ENCODE data around the gene PCDHB7.
"Not testable (repeated sequence)": the region's sequence is repeated elsewhere in the genome, so short reads cannot be mapped to it uniquely, and the experiment has no call there.

Gene PCDHB7

GRCh38 chr5:141201126-141201525, 28.7 kb downstream of the PCDHB7 start:
- H3K27me3 ChIP-seq (ENCODE audit: control insufficient read depth, insufficient read depth, low read length); H3K36me3 ChIP-seq (ENCODE audit: control insufficient read depth, insufficient read depth, low read length); H3K27ac ChIP-seq (ENCODE audit: low read length); DNase-seq (ENCODE audit: low read depth, low spot score); H3K4me3 ChIP-seq (ENCODE audit: low read length); H3K4me1 ChIP-seq (ENCODE audit: control insufficient read depth, insufficient read depth, low read length); H3K9me3 ChIP-seq (ENCODE audit: control insufficient read depth, insufficient read depth, low read length): not testable (repeated sequence)
- no CpG with 5 or more reads among the region's 38 CpGs for WGBS (ENCODE audit: insufficient coverage, insufficient read length)

GRCh38 chr5:141201646-141202045, 29.2 kb downstream of the PCDHB7 start:
- H3K27me3 ChIP-seq (ENCODE audit: control insufficient read depth, insufficient read depth, low read length); DNase-seq (ENCODE audit: low read depth, low spot score); H3K4me1 ChIP-seq (ENCODE audit: control insufficient read depth, insufficient read depth, low read length); H3K9me3 ChIP-seq (ENCODE audit: control insufficient read depth, insufficient read depth, low read length); H3K36me3 ChIP-seq (ENCODE audit: control insufficient read depth, insufficient read depth, low read length); H3K27ac ChIP-seq (ENCODE audit: low read length); H3K4me3 ChIP-seq (ENCODE audit: low read length): not testable (repeated sequence)
- no CpG with 5 or more reads among the region's 35 CpGs for WGBS (ENCODE audit: insufficient coverage, insufficient read length)

GRCh38 chr5:141208478-141208877, 36.0 kb downstream of the PCDHB7 start, which contains the start of gene PCDHB12:
Gene PCDHB12, plus strand, starts transcription at chr5:141208719. Its CDS starts 189 bp downstream, at chr5:141208908.
- H3K4me1 ChIP-seq (ENCODE audit: control insufficient read depth, insufficient read depth, low read length): no peaks in the 10 kb centered on the region
- no peak within 1 kb of the TSS for H3K27ac ChIP-seq (ENCODE audit: low read length)
- WGBS (ENCODE audit: insufficient coverage, insufficient read length): no CpG with 5 or more reads among the region's 11 CpGs
- no peaks in the 10 kb centered on the region for H3K27me3 ChIP-seq (ENCODE audit: control insufficient read depth, insufficient read depth, low read length)
- DNase-seq (ENCODE audit: low read depth, low spot score): no peak
- H3K9me3 ChIP-seq (ENCODE audit: control insufficient read depth, insufficient read depth, low read length): no peaks in the 10 kb centered on the region
- H3K4me3 ChIP-seq (ENCODE audit: low read length): no peak within 1 kb of the TSS
- no peaks in the 10 kb centered on the region for H3K36me3 ChIP-seq (ENCODE audit: control insufficient read depth, insufficient read depth, low read length)

GRCh38 chr5:141210281-141210680, 37.8 kb downstream of the PCDHB7 start:
- DNase-seq (ENCODE audit: low read depth, low spot score): not testable (repeated sequence)
- WGBS (ENCODE audit: insufficient coverage, insufficient read length): no CpG with 5 or more reads among the region's 39 CpGs

GRCh38 chr5:141210849-141211248, 38.4 kb downstream of the PCDHB7 start:
- no CpG with 5 or more reads among the region's 27 CpGs for WGBS (ENCODE audit: insufficient coverage, insufficient read length)
- not testable (repeated sequence) for H3K9me3 ChIP-seq (ENCODE audit: control insufficient read depth, insufficient read depth, low read length); DNase-seq (ENCODE audit: low read depth, low spot score); H3K36me3 ChIP-seq (ENCODE audit: control insufficient read depth, insufficient read depth, low read length); H3K27ac ChIP-seq (ENCODE audit: low read length); H3K4me3 ChIP-seq (ENCODE audit: low read length); H3K27me3 ChIP-seq (ENCODE audit: control insufficient read depth, insufficient read depth, low read length); H3K4me1 ChIP-seq (ENCODE audit: control insufficient read depth, insufficient read depth, low read length)

More at GRCh38 chr5:141210281-141210680, 37.8 kb downstream of the PCDHB7 start:
- H3K9me3 ChIP-seq (ENCODE audit: control insufficient read depth, insufficient read depth, low read length); H3K4me1 ChIP-seq (ENCODE audit: control insufficient read depth, insufficient read depth, low read length); H3K4me3 ChIP-seq (ENCODE audit: low read length); H3K36me3 ChIP-seq (ENCODE audit: control insufficient read depth, insufficient read depth, low read length); H3K27ac ChIP-seq (ENCODE audit: low read length); H3K27me3 ChIP-seq (ENCODE audit: control insufficient read depth, insufficient read depth, low read length): not testable (repeated sequence)

GRCh38 chr5:141213656-141214339, 41.4 kb downstream of the PCDHB7 start, which contains the start of gene PCDHB13:
Gene PCDHB13, plus strand, starts transcription at chr5:141213919. Its CDS starts 205 bp downstream, at chr5:141214124.
- not testable (repeated sequence) for H3K27me3 ChIP-seq (ENCODE audit: control insufficient read depth, insufficient read depth, low read length); H3K27ac ChIP-seq (ENCODE audit: low read length); H3K4me1 ChIP-seq (ENCODE audit: control insufficient read depth, insufficient read depth, low read length); H3K9me3 ChIP-seq (ENCODE audit: control insufficient read depth, insufficient read depth, low read length); H3K36me3 ChIP-seq (ENCODE audit: control insufficient read depth, insufficient read depth, low read length); H3K4me3 ChIP-seq (ENCODE audit: low read length); DNase-seq (ENCODE audit: low read depth, low spot score)
- no CpG with 5 or more reads among the region's 18 CpGs for WGBS (ENCODE audit: insufficient coverage, insufficient read length)

GRCh38 chr5:141214583-141214982, 42.1 kb downstream of the PCDHB7 start:
- not testable (repeated sequence) for H3K9me3 ChIP-seq (ENCODE audit: control insufficient read depth, insufficient read depth, low read length); H3K4me3 ChIP-seq (ENCODE audit: low read length); H3K27ac ChIP-seq (ENCODE audit: low read length); H3K27me3 ChIP-seq (ENCODE audit: control insufficient read depth, insufficient read depth, low read length); DNase-seq (ENCODE audit: low read depth, low spot score); H3K4me1 ChIP-seq (ENCODE audit: control insufficient read depth, insufficient read depth, low read length); H3K36me3 ChIP-seq (ENCODE audit: control insufficient read depth, insufficient read depth, low read length)
- WGBS (ENCODE audit: insufficient coverage, insufficient read length): no CpG with 5 or more reads among the region's 12 CpGs

GRCh38 chr5:141215504-141215903, 43.1 kb downstream of the PCDHB7 start:
- DNase-seq (ENCODE audit: low read depth, low spot score); H3K4me3 ChIP-seq (ENCODE audit: low read length); H3K27me3 ChIP-seq (ENCODE audit: control insufficient read depth, insufficient read depth, low read length); H3K36me3 ChIP-seq (ENCODE audit: control insufficient read depth, insufficient read depth, low read length); H3K4me1 ChIP-seq (ENCODE audit: control insufficient read depth, insufficient read depth, low read length); H3K9me3 ChIP-seq (ENCODE audit: control insufficient read depth, insufficient read depth, low read length); H3K27ac ChIP-seq (ENCODE audit: low read length): not testable (repeated sequence)
- no CpG with 5 or more reads among the region's 40 CpGs for WGBS (ENCODE audit: insufficient coverage, insufficient read length)

GRCh38 chr5:141216035-141216434, 43.6 kb downstream of the PCDHB7 start:
- H3K4me3 ChIP-seq (ENCODE audit: low read length); H3K27ac ChIP-seq (ENCODE audit: low read length); H3K4me1 ChIP-seq (ENCODE audit: control insufficient read depth, insufficient read depth, low read length); H3K36me3 ChIP-seq (ENCODE audit: control insufficient read depth, insufficient read depth, low read length); DNase-seq (ENCODE audit: low read depth, low spot score); H3K9me3 ChIP-seq (ENCODE audit: control insufficient read depth, insufficient read depth, low read length); H3K27me3 ChIP-seq (ENCODE audit: control insufficient read depth, insufficient read depth, low read length): not testable (repeated sequence)
- no CpG with 5 or more reads among the region's 26 CpGs for WGBS (ENCODE audit: insufficient coverage, insufficient read length)

- no CpG with 5 or more reads among the region's 15 CpGs for WGBS (ENCODE audit: insufficient coverage, insufficient read length)
- H3K27ac ChIP-seq (ENCODE audit: low read length): no peak within 1 kb of the TSS
- H3K27me3 ChIP-seq (ENCODE audit: control insufficient read depth, insufficient read depth, low read length): no peaks in the 10 kb centered on the region
- no peak within 1 kb of the TSS; the same call in 1 of the 2 replicates for H3K4me3 ChIP-seq (ENCODE audit: low read length)
- H3K9me3 ChIP-seq (ENCODE audit: control insufficient read depth, insufficient read depth, low read length): no peaks in the 10 kb centered on the region
- DNase-seq (ENCODE audit: low read depth, low spot score): no peak
- H3K4me1 ChIP-seq (ENCODE audit: control insufficient read depth, insufficient read depth, low read length): no peaks in the 10 kb centered on the region
- H3K36me3 ChIP-seq (ENCODE audit: control insufficient read depth, insufficient read depth, low read length): no peaks in the 10 kb centered on the region
These were observed 50.8 kb downstream of the PCDHB7 start, which contains the start of gene PCDHB14 for GRCh38 chr5:141223112-141223783. Gene PCDHB14, plus strand, starts transcription at chr5:141223343. Its CDS starts 163 bp downstream, at chr5:141223506.
